ENCODE results near the gene COX17. TPM values are rescaled to one million over a fixed set of nuclear protein-coding genes. Genes with fewer than 3 reads are reported as not detected.

The COX17 gene
- polyA plus RNA-seq, 1 of the 3 experiments (the other 2 are of a cell fraction): 21.5 TPM

GRCh38 chr3:119669906-119670570, 7.2 kb downstream of the COX17 start:
- peak overlapping the region; percentile 41; the same call in 1 of the 2 replicates for H2AFZ ChIP-seq (ENCODE audit: low read depth)
- no peaks in the 10 kb centered on the region for H3K9me2 ChIP-seq
- ChIA-PET POLR2A (no interaction called here), CTCF (interaction anchor here (1.7 kb wide), 1 partner anchor 11 kb away, joined by 4 read pairs; no protein-coding TSS in a partner anchor)
- peaks cover 6 to 14% of the 10 kb centered on the region in 2 experiments; a peak in 3 of 4 replicates for H3K4me1 ChIP-seq (ENCODE audit: control insufficient read depth in 1 of 2, insufficient read depth in 2 of 2, low read depth in 1 of 2, low read length in 1 of 2)
- no peaks in the 10 kb centered on the region for H4K20me1 ChIP-seq (ENCODE audit: insufficient read depth)
- no peaks in the 10 kb centered on the region for H3K9me3 ChIP-seq
- no peak for DNase-seq
- no peak overlapping the region for H3K4me3 ChIP-seq (ENCODE audit: low read depth in 2 of 2, low read length in 1 of 2)
- no peaks in the 10 kb centered on the region for H3K79me2 ChIP-seq (ENCODE audit: insufficient read depth)
- peaks cover 2% of the 10 kb centered on the region for H3F3A ChIP-seq (replicated peaks; ENCODE audit: insufficient read depth)
- no peak overlapping the region; the same call in 1 of the 2 replicates for H3K9ac ChIP-seq
- WGBS (ENCODE audit: low lambda C conversion rate): 98% methylated on average over 5 of the region's 5 CpGs
- H3K4me2 ChIP-seq: 0 out of 2 replicates have a peak overlapping the region, but pooled peaks have one; percentile 35
- no peaks in the 10 kb centered on the region for H3K27me3 ChIP-seq (ENCODE audit: insufficient read depth)
- no peak for TF ChIP-seq SMC3 (IDR thresholded peaks at IDR 0.05; ENCODE audit: low read depth, low read length)
- no peak for TF ChIP-seq TAF1 (IDR thresholded peaks at IDR 0.05; ENCODE audit: borderline replicate concordance, low read depth, low read length)
- no peak for TF ChIP-seq MEF2A (IDR thresholded peaks at IDR 0.05; ENCODE audit: borderline replicate concordance, low read depth)
- TF ChIP-seq GATA2 (CRISPR knock-in tag; IDR thresholded peaks at IDR 0.05): no peak
- no peak for TF ChIP-seq EZH2phosphoT487 (IDR thresholded peaks at IDR 0.05; ENCODE audit: borderline replicate concordance, low read depth)
- no peak for TF ChIP-seq RAD21 (IDR thresholded peaks at IDR 0.05; ENCODE audit: low read length)
- no peak for TF ChIP-seq YY1 (IDR thresholded peaks at IDR 0.05; ENCODE audit: low read depth)
- TF ChIP-seq REST (IDR thresholded peaks at IDR 0.05; ENCODE audit: low read depth, low read length): no peak
- TF ChIP-seq PBX3 (IDR thresholded peaks at IDR 0.05): no peak
- no peak for TF ChIP-seq POLR2AphosphoS5 (IDR thresholded peaks at IDR 0.05; ENCODE audit: low read depth, low read length)
- no peak for TF ChIP-seq RCOR1 (IDR thresholded peaks at IDR 0.05; ENCODE audit: low read length)
- no peak for TF ChIP-seq TCF12 (IDR thresholded peaks at IDR 0.05)
- no peak for TF ChIP-seq USF2 (IDR thresholded peaks at IDR 0.05; ENCODE audit: borderline replicate concordance, low read depth, low read length)
- TF ChIP-seq TEAD4 (IDR thresholded peaks at IDR 0.05; ENCODE audit: borderline replicate concordance, insufficient read depth): no peak
- TF ChIP-seq NRF1 (IDR thresholded peaks at IDR 0.05; ENCODE audit: low read depth, low read length): no peak
- no peak for TF ChIP-seq IRF3 (IDR thresholded peaks at IDR 0.05; ENCODE audit: low read depth, low read length)
- TF ChIP-seq NFIC (IDR thresholded peaks at IDR 0.05; ENCODE audit: borderline replicate concordance): peak; percentile 32; the same call in 1 of the 2 replicates
- TF ChIP-seq USF1 (IDR thresholded peaks at IDR 0.05; ENCODE audit: borderline replicate concordance, low read depth): no peak
- no peak for TF ChIP-seq RFX5 (IDR thresholded peaks at IDR 0.05; ENCODE audit: low read length)
- 0 out of 2 replicates have a peak, but pooled peaks have one; percentile 41 for TF ChIP-seq RXRA (IDR thresholded peaks at IDR 0.05; ENCODE audit: borderline replicate concordance, low read depth)
- 0 out of 2 replicates have a peak, but pooled peaks have one; percentile 40 for TF ChIP-seq ELF1 (IDR thresholded peaks at IDR 0.05)
- no peak for TF ChIP-seq MXI1 (IDR thresholded peaks at IDR 0.05; ENCODE audit: low read depth, low read length)
- peaks cover 8 to 11% of the 10 kb centered on the region in 2 experiments for H3K36me3 ChIP-seq (replicated peaks in 1 of 2; ENCODE audit: control insufficient read depth in 1 of 2, insufficient read depth in 2 of 2, low read length in 1 of 2)
- H3K27ac ChIP-seq (ENCODE audit: low read depth in 2 of 2, low read length in 1 of 2): peak overlapping the region; percentile 28 to 35; a peak in 2 of 4 replicates
